Parathyroid adenoma (tissue), 2 donors: Measurements from ENCODE around the gene SET.
"Not testable (repeated sequence)": the region's sequence is repeated elsewhere in the genome, so short reads cannot be mapped to it uniquely, and the experiment has no call there.

Experiments
- H2AFZ ChIP-seq: fragments of 300-600 bp; sonication (generic); one replicate; pipeline ENCODE4 v1.7.0; 2017; ENCODE audit warnings: antibody characterized with exemption, mild to moderate bottlenecking
- H3K27ac ChIP-seq: fragments of 300-600 bp; sonication (generic); one replicate; pipeline ENCODE4 v1.7.0; 2017
- H3K27me3 ChIP-seq: fragments of 300-600 bp; sonication (generic); one replicate; pipeline ENCODE4 v1.7.0; 2017; ENCODE audit warnings: low read length; ENCODE audit not compliant: control insufficient read depth, insufficient read depth
- H3K36me3 ChIP-seq: fragments of 300-600 bp; sonication (generic); one replicate; pipeline ENCODE4 v1.7.0; 2017; ENCODE audit warnings: low read length; ENCODE audit not compliant: control insufficient read depth, insufficient read depth
- H3K4me1 ChIP-seq: fragments of 300-600 bp; sonication (generic); one replicate; pipeline ENCODE4 v1.7.0; 2017; ENCODE audit warnings: control low read depth
- H3K4me2 ChIP-seq: fragments of 300-600 bp; sonication (generic); one replicate; pipeline ENCODE4 v1.7.0; 2017; ENCODE audit warnings: low read length
- H3K4me3 ChIP-seq: fragments of 300-600 bp; sonication (generic); one replicate; pipeline ENCODE4 v1.7.0; 2017; ENCODE audit warnings: low read depth, low read length
- H3K79me2 ChIP-seq: fragments of 300-600 bp; sonication (generic); one replicate; pipeline ENCODE4 v1.7.0; 2017; ENCODE audit warnings: control low read depth
- H3K9ac ChIP-seq: fragments of 300-600 bp; sonication (generic); one replicate; pipeline ENCODE4 v1.7.0; 2017; ENCODE audit warnings: mild to moderate bottlenecking
- H3K9me3 ChIP-seq: fragments of 300-600 bp; sonication (generic); one replicate; pipeline ENCODE4 v1.7.0; 2017; ENCODE audit warnings: low read length; ENCODE audit not compliant: control insufficient read depth
- TF ChIP-seq, protein P1 (sequence below): fragments of 300-600 bp; sonication (generic); IDR thresholded peaks from one replicate; pipeline ENCODE4 v1.7.0; 2017; ENCODE audit warnings: antibody characterized with exemption, mild to moderate bottlenecking
- donor health status: primary hyperparathyroidism.

Gene SET

DNA sequence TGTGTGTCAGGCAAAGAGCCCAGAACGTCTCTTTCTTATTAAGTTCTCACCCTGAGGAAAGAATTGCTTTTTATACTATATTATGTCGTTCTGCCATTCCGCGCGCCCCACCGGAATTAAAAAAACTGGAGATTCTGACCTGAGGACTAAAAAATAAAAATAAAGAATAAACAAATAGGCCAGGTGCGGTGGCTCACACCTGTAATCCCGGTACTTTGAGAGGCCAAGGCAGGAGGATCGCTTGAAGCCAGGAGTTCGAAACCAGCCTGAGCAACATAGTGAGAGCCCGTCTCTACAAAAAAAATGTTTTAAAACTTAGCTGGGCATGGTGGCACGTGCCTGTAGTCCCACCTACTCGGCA is 31.7 kb upstream of the SET start:
- Histone ChIP-seq H3K79me2 (no peaks in the 10 kb centered on the region), H3K9ac (no peak overlapping the region), H2AFZ (peak overlapping the region; percentile 94), H3K4me3 (peak overlapping the region; percentile 77), H3K27me3 (no peaks in the 10 kb centered on the region), H3K9me3 (no peaks in the 10 kb centered on the region), H3K36me3 (no peaks in the 10 kb centered on the region), H3K4me2 (peak overlapping the region; percentile 98), H3K27ac (peak overlapping the region; percentile 100), H3K4me1 (no peaks in the 10 kb centered on the region)
- TF ChIP-seq, protein P1, sequence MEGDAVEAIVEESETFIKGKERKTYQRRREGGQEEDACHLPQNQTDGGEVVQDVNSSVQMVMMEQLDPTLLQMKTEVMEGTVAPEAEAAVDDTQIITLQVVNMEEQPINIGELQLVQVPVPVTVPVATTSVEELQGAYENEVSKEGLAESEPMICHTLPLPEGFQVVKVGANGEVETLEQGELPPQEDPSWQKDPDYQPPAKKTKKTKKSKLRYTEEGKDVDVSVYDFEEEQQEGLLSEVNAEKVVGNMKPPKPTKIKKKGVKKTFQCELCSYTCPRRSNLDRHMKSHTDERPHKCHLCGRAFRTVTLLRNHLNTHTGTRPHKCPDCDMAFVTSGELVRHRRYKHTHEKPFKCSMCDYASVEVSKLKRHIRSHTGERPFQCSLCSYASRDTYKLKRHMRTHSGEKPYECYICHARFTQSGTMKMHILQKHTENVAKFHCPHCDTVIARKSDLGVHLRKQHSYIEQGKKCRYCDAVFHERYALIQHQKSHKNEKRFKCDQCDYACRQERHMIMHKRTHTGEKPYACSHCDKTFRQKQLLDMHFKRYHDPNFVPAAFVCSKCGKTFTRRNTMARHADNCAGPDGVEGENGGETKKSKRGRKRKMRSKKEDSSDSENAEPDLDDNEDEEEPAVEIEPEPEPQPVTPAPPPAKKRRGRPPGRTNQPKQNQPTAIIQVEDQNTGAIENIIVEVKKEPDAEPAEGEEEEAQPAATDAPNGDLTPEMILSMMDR = no peak

DNA sequence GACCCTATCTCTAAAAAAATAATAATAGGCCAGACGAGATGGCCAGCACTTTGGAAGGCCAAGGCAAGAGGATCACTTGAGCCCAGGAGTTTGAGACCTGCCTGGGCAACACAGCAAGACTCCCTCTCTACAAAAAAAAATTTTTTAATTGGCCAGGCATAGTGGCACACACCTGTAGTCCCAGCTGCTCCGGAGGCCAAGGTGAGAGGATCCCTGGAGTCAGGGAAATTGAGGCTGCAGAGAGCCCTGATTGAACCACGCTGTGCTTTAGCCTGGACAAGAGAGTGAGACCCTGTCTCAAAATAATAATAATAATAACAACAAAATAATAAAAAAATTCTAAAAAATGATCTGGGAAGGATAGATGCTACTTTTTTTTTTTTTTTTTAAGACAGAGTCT is 31.2 kb upstream of the SET start:
- Histone ChIP-seq H3K27me3 (no peaks in the 10 kb centered on the region), H3K27ac (no peak overlapping the region), H3K79me2 (no peaks in the 10 kb centered on the region)

GRCh38 chr9:128666481-128666941 is 22.5 kb upstream of the SET start:
- not testable (repeated sequence) for H3K79me2 ChIP-seq, H3K9ac ChIP-seq, H3K4me3 ChIP-seq, H3K4me1 ChIP-seq, H2AFZ ChIP-seq, H3K27me3 ChIP-seq, H3K36me3 ChIP-seq, H3K27ac ChIP-seq, H3K9me3 ChIP-seq, H3K4me2 ChIP-seq

More for the DNA sequence above, 31.2 kb upstream of the SET start:
- Histone ChIP-seq H3K4me1 (no peaks in the 10 kb centered on the region), H3K4me3 (no peak overlapping the region), H3K9me3 (no peaks in the 10 kb centered on the region), H3K36me3 (no peaks in the 10 kb centered on the region), H3K4me2 (no peak overlapping the region), H3K9ac (no peak overlapping the region), H2AFZ (no peak overlapping the region)
- TF ChIP-seq, protein P1 = no peak

- H3K79me2 ChIP-seq = no peaks in the 10 kb centered on the region
- TF ChIP-seq, protein P1 = no peak
Measured at GRCh38 chr9:128669786-128670185, 19.2 kb upstream of the SET start.

DNA sequence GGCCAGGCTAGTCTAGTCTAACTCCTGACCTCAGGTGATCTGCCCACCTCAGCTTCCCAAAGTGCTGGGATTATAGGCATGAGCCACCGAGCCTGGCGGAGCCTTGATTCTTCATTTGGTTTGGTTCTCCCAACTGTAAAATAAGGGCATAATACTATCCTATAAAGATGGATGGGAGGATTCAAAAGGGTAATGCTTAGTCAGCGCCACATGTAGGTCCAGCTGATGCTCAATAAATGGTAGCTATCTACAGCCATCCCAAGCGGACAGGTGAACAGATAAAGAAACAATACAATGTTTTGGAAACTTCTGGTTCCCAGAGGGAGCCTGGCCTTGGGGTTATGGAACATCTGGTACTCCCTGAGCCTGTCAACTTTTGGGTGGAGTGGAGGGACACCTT is 13.6 kb upstream of the SET start:
- TF ChIP-seq, protein P1 = no peak
- no peak overlapping the region for H2AFZ ChIP-seq

More at GRCh38 chr9:128669786-128670185, 19.2 kb upstream of the SET start:
- H3K9ac ChIP-seq = no peak overlapping the region
- H2AFZ ChIP-seq = no peak overlapping the region
- H3K4me1 ChIP-seq = no peaks in the 10 kb centered on the region
- no peaks in the 10 kb centered on the region for H3K36me3 ChIP-seq
- no peaks in the 10 kb centered on the region for H3K9me3 ChIP-seq
- H3K4me3 ChIP-seq = no peak overlapping the region
- H3K27ac ChIP-seq = no peak overlapping the region
- no peak overlapping the region for H3K4me2 ChIP-seq
- no peaks in the 10 kb centered on the region for H3K27me3 ChIP-seq

More for the DNA sequence above, 13.6 kb upstream of the SET start:
- Histone ChIP-seq H3K9ac (no peak overlapping the region), H3K4me2 (no peak overlapping the region), H3K27ac (no peak overlapping the region), H3K9me3 (no peaks in the 10 kb centered on the region), H3K4me1 (no peaks in the 10 kb centered on the region), H3K4me3 (no peak overlapping the region), H3K79me2 (no peaks in the 10 kb centered on the region), H3K36me3 (no peaks in the 10 kb centered on the region), H3K27me3 (no peaks in the 10 kb centered on the region)
